NCI-H1105 treated with DMSO at 0.1 percent for 48 hours (cell line): Measurements from ENCODE around the gene GPR137.
"Not testable (repeated sequence)": the region's sequence is repeated elsewhere in the genome, so short reads cannot be mapped to it uniquely, and the experiment has no call there.

Experiments used
- DNase-seq: peaks from one replicate; lab custom pipeline; 2025; lab: John Stamatoyannopoulos, UW

The GPR137 gene

GRCh38 chr11:64321026-64321425 is 35.4 kb downstream of the GPR137 start:
- no peak for DNase-seq

- no peak for DNase-seq
Observed at GRCh38 chr11:64321533-64321932, 35.9 kb downstream of the GPR137 start.

- no peak for DNase-seq
Observed at GRCh38 chr11:64322925-64323260, 37.2 kb downstream of the GPR137 start.

GRCh38 chr11:64323373-64323772 is 37.7 kb downstream of the GPR137 start:
- no peak for DNase-seq

GRCh38 chr11:64323984-64324383 is 38.3 kb downstream of the GPR137 start:
- not testable (repeated sequence) for DNase-seq

- no peak for DNase-seq
Observed at GRCh38 chr11:64324692-64325469, 39.2 kb downstream of the GPR137 start.

GRCh38 chr11:64327375-64327774 is 41.7 kb downstream of the GPR137 start:
- DNase-seq: no peak

- no peak for DNase-seq
Observed at GRCh38 chr11:64327993-64328392, 42.3 kb downstream of the GPR137 start.

- no peak for DNase-seq
Observed at GRCh38 chr11:64330888-64331287, 45.2 kb downstream of the GPR137 start.

GRCh38 chr11:64331569-64332371 is 46.1 kb downstream of the GPR137 start:
- no peak for DNase-seq

GRCh38 chr11:64333556-64333955 is 47.9 kb downstream of the GPR137 start:
- no peak for DNase-seq

- peak; percentile 30 for DNase-seq
Observed at GRCh38 chr11:64334764-64335735, 49.4 kb downstream of the GPR137 start.

- no peak for DNase-seq
Observed at GRCh38 chr11:64337538-64338249, 52.0 kb downstream of the GPR137 start.

GRCh38 chr11:64338716-64339115 is 53.1 kb downstream of the GPR137 start:
- DNase-seq: no peak
